OCI-LY3 (cell line): Measurements from ENCODE around the gene GUCA1C.

ENCODE experiments used
- H2AFZ ChIP-seq: fragments of 200-600, 300-600 bp; shearing (Covaris generic); 2 replicates; pipeline ENCODE4 v1.6.0; 2014; ENCODE audit warnings: antibody characterized with exemption, low read depth, low read length
- H3K27ac ChIP-seq: fragments of 200-600, 300-600 bp; sonication (generic); 2 replicates; pipeline ENCODE4 v1.5.1; 2014; ENCODE audit warnings: mild to moderate bottlenecking, low read length, moderate library complexity, mixed read lengths
- H3K27me3 ChIP-seq: fragments of 200-600, 300-600 bp; sonication (generic); 2 replicates; pipeline ENCODE4 v1.6.1; 2014; ENCODE audit warnings: low read depth, low read length, mixed read lengths
- H3K36me3 ChIP-seq: fragments of 200-600, 300-600 bp; sonication (generic); replicated peaks from 2 replicates; pipeline ENCODE3; 2014; ENCODE audit warnings: low read depth, low read length, mixed read lengths
- H3K4me1 ChIP-seq: fragments of 300-600, 200-600 bp; sonication (generic); 2 replicates; pipeline ENCODE4 v1.6.1; 2014; ENCODE audit warnings: low read length, mixed read lengths
- H3K4me2 ChIP-seq: fragments of 200-600, 300-600 bp; sonication (generic); 2 replicates; pipeline ENCODE4 v1.6.1; 2014; ENCODE audit warnings: low read length, mixed read lengths
- H3K4me3 ChIP-seq: fragments of 300-600, 200-600 bp; sonication (generic); 2 replicates; pipeline ENCODE4 v1.5.1; 2014; ENCODE audit warnings: antibody characterized with exemption, mild to moderate bottlenecking, low read length, moderate library complexity
- H3K79me2 ChIP-seq: fragments of 300-600, 200-600 bp; shearing (Covaris generic); 2 replicates; pipeline ENCODE4 v1.6.1; 2014; ENCODE audit warnings: mild to moderate bottlenecking, low read length, mixed read lengths
- H3K9ac ChIP-seq: fragments of 300-600, 200-600 bp; shearing (Covaris generic); 2 replicates; pipeline ENCODE4 v1.6.0; 2014; ENCODE audit warnings: mild to moderate bottlenecking, low read length, moderate library complexity
- H3K9me3 ChIP-seq: fragments of 200-600, 300-600 bp; shearing (Covaris generic); 2 replicates; pipeline ENCODE4 v1.6.1; 2014; ENCODE audit warnings: low read length, mixed read lengths; ENCODE audit not compliant: insufficient read depth
- H4K20me1 ChIP-seq: fragments of 200-600, 300-600 bp; sonication (generic); 2 replicates; pipeline ENCODE4 v1.6.1; 2016; ENCODE audit warnings: low read length, mixed read lengths; ENCODE audit not compliant: insufficient read depth
- CTCF ChIP-seq: fragments of 200-600, 300-600 bp; sonication (generic); IDR thresholded peaks from 2 replicates; pipeline ENCODE4 v1.5.1; 2014; ENCODE audit warnings: antibody characterized with exemption, low read length, low read depth
- EZH2phosphoT487 ChIP-seq: fragments of 200-600 bp; shearing (Covaris generic); IDR thresholded peaks from 2 replicates; pipeline ENCODE4 v1.6.1; 2018; ENCODE audit warnings: antibody characterized with exemption, mixed run types, low read depth

Gene GUCA1C

GRCh38 chr3:108883373-108883772 is 70.3 kb downstream of the GUCA1C start:
- H3K4me2 ChIP-seq = no peak overlapping the region
- H3K79me2 ChIP-seq = no peaks in the 10 kb centered on the region
- H3K9ac ChIP-seq = no peak overlapping the region
- H2AFZ ChIP-seq = no peak overlapping the region
- H3K36me3 ChIP-seq = no peaks in the 10 kb centered on the region
- no peaks in the 10 kb centered on the region for H3K27me3 ChIP-seq
- H4K20me1 ChIP-seq = no peaks in the 10 kb centered on the region
- no peak for TF ChIP-seq CTCF
- H3K27ac ChIP-seq = no peak overlapping the region
- no peaks in the 10 kb centered on the region for H3K4me1 ChIP-seq
- H3K4me3 ChIP-seq = no peak overlapping the region
- H3K9me3 ChIP-seq = no peaks in the 10 kb centered on the region

- Histone ChIP-seq H3K27ac (no peak overlapping the region), H3K27me3 (no peaks in the 10 kb centered on the region), H3K79me2 (no peaks in the 10 kb centered on the region), H2AFZ (no peak overlapping the region), H3K36me3 (no peaks in the 10 kb centered on the region), H3K4me2 (no peak overlapping the region), H3K9ac (no peak overlapping the region), H4K20me1 (no peaks in the 10 kb centered on the region), H3K4me1 (no peaks in the 10 kb centered on the region), H3K9me3 (no peaks in the 10 kb centered on the region), H3K4me3 (no peak overlapping the region)
- TF ChIP-seq CTCF (no peak), EZH2phosphoT487 (no peak)
These were observed 70.9 kb downstream of the GUCA1C start for GRCh38 chr3:108882762-108883161.

GRCh38 chr3:108879915-108880314 is 73.8 kb downstream of the GUCA1C start:
- no peak for TF ChIP-seq EZH2phosphoT487
- TF ChIP-seq CTCF = no peak
- Histone ChIP-seq H2AFZ (no peak overlapping the region), H3K27ac (no peak overlapping the region), H3K36me3 (no peaks in the 10 kb centered on the region), H3K4me1 (no peaks in the 10 kb centered on the region), H3K79me2 (no peaks in the 10 kb centered on the region), H3K9ac (no peak overlapping the region), H4K20me1 (no peaks in the 10 kb centered on the region), H3K27me3 (no peaks in the 10 kb centered on the region), H3K4me3 (no peak overlapping the region), H3K9me3 (no peaks in the 10 kb centered on the region), H3K4me2 (no peak overlapping the region)

- TF ChIP-seq EZH2phosphoT487 (no peak), CTCF (no peak)
- Histone ChIP-seq H3K4me3 (no peak overlapping the region), H3K4me1 (no peaks in the 10 kb centered on the region), H3K9ac (no peak overlapping the region), H3K27me3 (no peaks in the 10 kb centered on the region), H3K79me2 (no peaks in the 10 kb centered on the region), H3K9me3 (no peaks in the 10 kb centered on the region), H3K27ac (no peak overlapping the region), H3K36me3 (no peaks in the 10 kb centered on the region), H2AFZ (no peak overlapping the region), H4K20me1 (no peaks in the 10 kb centered on the region), H3K4me2 (no peak overlapping the region)
These were observed 75.8 kb downstream of the GUCA1C start for GRCh38 chr3:108877901-108878300.
